ENCODE measurements around the gene OPRL1. TPM values are rescaled to one million over a fixed set of nuclear protein-coding genes. Genes with fewer than 3 reads are reported as not detected.
A peak's percentile ranks its signal among the peaks of the same experiment; 100 is the strongest.
"Not testable (repeated sequence)": the region's sequence is repeated elsewhere in the genome, so short reads cannot be mapped to it uniquely, and the experiment has no call there.

The OPRL1 gene
- total RNA-seq, 1 experiment from 2014 or later: 3.9 TPM

DNA sequence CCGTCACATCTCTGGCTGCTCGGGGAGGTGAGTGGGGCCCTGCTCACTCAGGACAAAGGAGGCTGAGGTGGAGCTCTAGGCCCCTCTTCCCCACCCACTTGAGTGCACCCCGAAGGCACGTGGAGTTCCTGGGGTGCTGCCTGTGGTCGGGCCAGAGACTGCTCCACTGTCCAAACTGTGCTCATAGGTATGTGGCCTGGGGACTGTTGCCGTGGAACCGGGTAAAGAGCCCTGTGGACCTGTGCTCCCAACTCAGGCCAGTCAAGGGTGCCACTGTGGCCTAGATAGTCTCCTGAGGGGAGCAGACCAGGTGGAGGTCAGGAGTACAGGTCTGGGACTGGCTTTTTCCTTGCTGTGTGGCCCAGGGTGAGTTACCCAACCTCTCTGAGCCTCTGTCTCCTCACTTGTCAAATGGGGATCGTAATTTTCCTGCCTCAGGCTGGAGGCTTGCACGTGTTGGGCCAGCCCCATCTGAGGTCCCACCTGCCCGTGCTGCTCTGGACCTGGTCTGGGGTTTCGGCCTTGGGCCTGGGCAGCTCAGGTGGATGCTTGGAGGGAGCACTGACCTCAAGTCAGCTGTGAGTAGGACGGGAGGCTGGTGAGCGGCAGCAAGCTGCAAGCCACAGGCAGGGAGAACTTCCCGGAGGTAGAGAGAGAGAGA is 39.9 kb downstream of the OPRL1 start:
- H3K4me3 ChIP-seq (ENCODE audit: low read depth in 2 of 2, low read length in 2 of 2): no peak overlapping the region
- CTCF ChIA-PET: interaction anchor here (0.5 to 1.1 kb wide), 6 partner anchors 10 to 338 kb away, joined by 3 to 6 read pairs (median 5); partner anchors contain the start of gene LKAAEAR1
- in situ Hi-C loops (cut with HindIII; ENCODE audit: low pct_unique_long_range_greater_than_20kb, low sequenced_read_pairs) (no loop called here), intact Hi-C loops (cut with micrococcal nuclease; ENCODE audit: unreplicated experiment) (no loop called here)
- TF ChIP-seq TCF7L2 (IDR thresholded peaks at IDR 0.05; ENCODE audit: low read depth, low read length) (no peak), SIN3A (IDR thresholded peaks at IDR 0.05; ENCODE audit: borderline replicate concordance, insufficient read depth, low read depth, low read length) (no peak), POLR2AphosphoS5 (IDR thresholded peaks at IDR 0.05; ENCODE audit: low read depth, low read length) (no peak)
- TF ChIP-seq, protein P1, sequence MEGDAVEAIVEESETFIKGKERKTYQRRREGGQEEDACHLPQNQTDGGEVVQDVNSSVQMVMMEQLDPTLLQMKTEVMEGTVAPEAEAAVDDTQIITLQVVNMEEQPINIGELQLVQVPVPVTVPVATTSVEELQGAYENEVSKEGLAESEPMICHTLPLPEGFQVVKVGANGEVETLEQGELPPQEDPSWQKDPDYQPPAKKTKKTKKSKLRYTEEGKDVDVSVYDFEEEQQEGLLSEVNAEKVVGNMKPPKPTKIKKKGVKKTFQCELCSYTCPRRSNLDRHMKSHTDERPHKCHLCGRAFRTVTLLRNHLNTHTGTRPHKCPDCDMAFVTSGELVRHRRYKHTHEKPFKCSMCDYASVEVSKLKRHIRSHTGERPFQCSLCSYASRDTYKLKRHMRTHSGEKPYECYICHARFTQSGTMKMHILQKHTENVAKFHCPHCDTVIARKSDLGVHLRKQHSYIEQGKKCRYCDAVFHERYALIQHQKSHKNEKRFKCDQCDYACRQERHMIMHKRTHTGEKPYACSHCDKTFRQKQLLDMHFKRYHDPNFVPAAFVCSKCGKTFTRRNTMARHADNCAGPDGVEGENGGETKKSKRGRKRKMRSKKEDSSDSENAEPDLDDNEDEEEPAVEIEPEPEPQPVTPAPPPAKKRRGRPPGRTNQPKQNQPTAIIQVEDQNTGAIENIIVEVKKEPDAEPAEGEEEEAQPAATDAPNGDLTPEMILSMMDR (IDR thresholded peaks at IDR 0.05): no peak
- TF ChIP-seq, protein P2, sequence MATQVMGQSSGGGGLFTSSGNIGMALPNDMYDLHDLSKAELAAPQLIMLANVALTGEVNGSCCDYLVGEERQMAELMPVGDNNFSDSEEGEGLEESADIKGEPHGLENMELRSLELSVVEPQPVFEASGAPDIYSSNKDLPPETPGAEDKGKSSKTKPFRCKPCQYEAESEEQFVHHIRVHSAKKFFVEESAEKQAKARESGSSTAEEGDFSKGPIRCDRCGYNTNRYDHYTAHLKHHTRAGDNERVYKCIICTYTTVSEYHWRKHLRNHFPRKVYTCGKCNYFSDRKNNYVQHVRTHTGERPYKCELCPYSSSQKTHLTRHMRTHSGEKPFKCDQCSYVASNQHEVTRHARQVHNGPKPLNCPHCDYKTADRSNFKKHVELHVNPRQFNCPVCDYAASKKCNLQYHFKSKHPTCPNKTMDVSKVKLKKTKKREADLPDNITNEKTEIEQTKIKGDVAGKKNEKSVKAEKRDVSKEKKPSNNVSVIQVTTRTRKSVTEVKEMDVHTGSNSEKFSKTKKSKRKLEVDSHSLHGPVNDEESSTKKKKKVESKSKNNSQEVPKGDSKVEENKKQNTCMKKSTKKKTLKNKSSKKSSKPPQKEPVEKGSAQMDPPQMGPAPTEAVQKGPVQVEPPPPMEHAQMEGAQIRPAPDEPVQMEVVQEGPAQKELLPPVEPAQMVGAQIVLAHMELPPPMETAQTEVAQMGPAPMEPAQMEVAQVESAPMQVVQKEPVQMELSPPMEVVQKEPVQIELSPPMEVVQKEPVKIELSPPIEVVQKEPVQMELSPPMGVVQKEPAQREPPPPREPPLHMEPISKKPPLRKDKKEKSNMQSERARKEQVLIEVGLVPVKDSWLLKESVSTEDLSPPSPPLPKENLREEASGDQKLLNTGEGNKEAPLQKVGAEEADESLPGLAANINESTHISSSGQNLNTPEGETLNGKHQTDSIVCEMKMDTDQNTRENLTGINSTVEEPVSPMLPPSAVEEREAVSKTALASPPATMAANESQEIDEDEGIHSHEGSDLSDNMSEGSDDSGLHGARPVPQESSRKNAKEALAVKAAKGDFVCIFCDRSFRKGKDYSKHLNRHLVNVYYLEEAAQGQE (IDR thresholded peaks at IDR 0.05; ENCODE audit: insufficient read depth in 1 of 2, low read depth in 2 of 2, low read length in 1 of 2): no peak
- POLR2A ChIA-PET: no interaction called here
- no peaks in the 10 kb centered on the region for H3K9me3 ChIP-seq (ENCODE audit: control insufficient read depth, insufficient read depth, low read depth, low read length)
- H3K36me3 ChIP-seq (ENCODE audit: control insufficient read depth, insufficient read depth, low read length): no peaks in the 10 kb centered on the region
- ATAC-seq (peak; percentile 61), DNase-seq (ENCODE audit: low read depth, low spot score) (no peak)
- H3K27me3 ChIP-seq (ENCODE audit: control insufficient read depth, insufficient read depth, low read length): peaks cover 13% of the 10 kb centered on the region
- H3K4me1 ChIP-seq (ENCODE audit: control insufficient read depth, insufficient read depth, low read length): peaks cover 2% of the 10 kb centered on the region; the same call in 1 of the 2 replicates
- no TSS peak for BruUV-seq (replicated peaks)
- H3K27ac ChIP-seq (ENCODE audit: low read length): no peak overlapping the region

DNA sequence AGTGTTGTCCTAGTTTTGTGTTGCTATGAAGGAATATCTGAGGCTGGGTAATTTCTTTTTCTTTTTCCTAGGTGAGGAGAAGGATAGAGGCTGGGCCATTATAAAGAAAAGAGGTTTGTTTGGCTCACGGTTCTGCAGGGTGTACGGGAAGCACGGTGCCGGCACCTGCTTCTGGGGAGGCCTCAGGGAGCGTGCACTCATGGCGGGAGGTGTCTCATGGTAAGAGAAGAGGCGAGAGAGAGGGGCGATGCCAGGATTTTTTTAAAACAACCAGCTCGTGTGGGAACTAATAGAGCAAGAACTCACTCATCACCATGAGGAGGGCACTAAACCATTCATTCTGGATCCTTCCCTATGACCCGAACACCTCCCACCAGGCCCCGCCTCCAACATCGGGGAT is 41.7 kb downstream of the OPRL1 start:
- Histone ChIP-seq H3K36me3 (ENCODE audit: control insufficient read depth, insufficient read depth, low read length) (no peaks in the 10 kb centered on the region), H3K27me3 (ENCODE audit: control insufficient read depth, insufficient read depth, low read length) (peaks cover 13% of the 10 kb centered on the region), H3K4me3 (ENCODE audit: low read depth in 2 of 2, low read length in 2 of 2) (no peak overlapping the region), H3K27ac (ENCODE audit: low read length) (no peak overlapping the region), H3K4me1 (ENCODE audit: control insufficient read depth, insufficient read depth, low read length) (peaks cover 2% of the 10 kb centered on the region; the same call in 1 of the 2 replicates), H3K9me3 (ENCODE audit: control insufficient read depth, insufficient read depth, low read depth, low read length) (no peaks in the 10 kb centered on the region)
- POLR2A ChIA-PET: no interaction called here
- intact Hi-C loops (cut with micrococcal nuclease; ENCODE audit: unreplicated experiment): no loop called here
- in situ Hi-C loops (cut with HindIII; ENCODE audit: low pct_unique_long_range_greater_than_20kb, low sequenced_read_pairs): no loop called here
- no TSS peak for BruUV-seq (replicated peaks)
- CTCF ChIA-PET: interaction anchor here (0.6 to 1.2 kb wide), 2 partner anchors 19 to 583 kb away, joined by 4 to 8 read pairs; no protein-coding TSS in a partner anchor
- TF ChIP-seq, protein P2 (IDR thresholded peaks at IDR 0.05; ENCODE audit: insufficient read depth in 1 of 2, low read depth in 2 of 2, low read length in 1 of 2): no peak
- TF ChIP-seq SIN3A (IDR thresholded peaks at IDR 0.05; ENCODE audit: borderline replicate concordance, insufficient read depth, low read depth, low read length) (no peak), TCF7L2 (IDR thresholded peaks at IDR 0.05; ENCODE audit: low read depth, low read length) (no peak), POLR2AphosphoS5 (IDR thresholded peaks at IDR 0.05; ENCODE audit: low read depth, low read length) (no peak)
- TF ChIP-seq, protein P1 (IDR thresholded peaks at IDR 0.05): no peak
- ATAC-seq: no peak
- no peak for DNase-seq (ENCODE audit: low read depth, low spot score)

DNA sequence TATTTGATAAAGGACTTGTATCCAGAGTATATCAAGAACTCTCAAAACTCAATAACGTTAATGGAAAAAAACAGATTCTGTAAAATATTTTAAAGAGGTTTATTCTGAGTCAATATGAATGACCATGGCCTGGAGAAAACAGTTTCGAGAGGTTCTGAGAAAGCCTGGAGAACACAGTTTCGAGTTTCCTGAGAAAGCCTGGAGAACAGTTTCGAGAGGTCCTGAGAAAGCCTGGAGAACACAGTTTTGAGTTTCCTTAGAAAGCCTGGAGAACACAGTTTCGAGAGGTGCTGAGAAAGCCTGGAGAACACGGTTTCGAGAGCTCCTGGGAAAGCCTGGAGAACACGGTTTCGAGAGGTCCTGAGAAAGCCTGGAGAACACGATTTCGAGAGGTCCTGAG is 43.0 kb downstream of the OPRL1 start:
- H3K4me3 ChIP-seq (ENCODE audit: low read depth in 2 of 2, low read length in 2 of 2); ATAC-seq; BruUV-seq (replicated peaks); DNase-seq (ENCODE audit: low read depth, low spot score); H3K27ac ChIP-seq (ENCODE audit: low read length); H3K4me1 ChIP-seq (ENCODE audit: control insufficient read depth, insufficient read depth, low read length); H3K9me3 ChIP-seq (ENCODE audit: control insufficient read depth, insufficient read depth, low read depth, low read length); H3K36me3 ChIP-seq (ENCODE audit: control insufficient read depth, insufficient read depth, low read length); CTCF ChIA-PET; intact Hi-C loops (cut with micrococcal nuclease; ENCODE audit: unreplicated experiment); in situ Hi-C loops (cut with HindIII; ENCODE audit: low pct_unique_long_range_greater_than_20kb, low sequenced_read_pairs): not testable (repeated sequence)
- peaks cover 15% of the 10 kb centered on the region for H3K27me3 ChIP-seq (ENCODE audit: control insufficient read depth, insufficient read depth, low read length)
- POLR2A ChIA-PET: interaction anchor here (0.7 kb wide), 1 partner anchor 21 kb away, joined by 5 read pairs; no protein-coding TSS in a partner anchor

Data from Panc1 (cell line).